HEK293 (cell line): ENCODE measurements around the gene PKP4.

ENCODE experiments used
- CTCF ChIA-PET: fragments of 350-600 bp; formaldehyde crosslinking; extraction: SDS; loops from one replicate; lab custom pipeline; 2021; ENCODE audit warnings: antibody characterized with exemption; lab: Yijun Ruan, JAX
- POLR2A ChIA-PET: fragments of 300-600 bp; formaldehyde crosslinking; extraction: SDS; loops from one replicate; lab custom pipeline; 2020; ENCODE audit warnings: antibody characterized with exemption, inconsistent platforms; lab: Yijun Ruan, JAX
- H3K27ac ChIP-seq: fragments of 200-500 bp; sonication (Bioruptor generic); 2 replicates; pipeline ENCODE4 v1.5.1; 2014; ENCODE audit warnings: low read depth, low read length, control low read depth, inconsistent platforms; ENCODE audit errors: extremely low read depth
- H3K36me3 ChIP-seq, 2 experiments: fragments of 200-500 bp in 1 of 2; sonication (Bioruptor generic) in 1 of 2; 1 replicate in 1 of 2; 2 replicates in 1 of 2; pipeline ENCODE4 v1.5.1; 2014 to 2017; ENCODE audit warnings: inconsistent platforms in 2 of 2, low read length in 2 of 2; ENCODE audit not compliant: control insufficient read depth in 2 of 2, insufficient read depth in 1 of 2
- H3K4me1 ChIP-seq: fragments of 200-500 bp; sonication (Bioruptor generic); 2 replicates; pipeline ENCODE4 v1.5.1; 2014; ENCODE audit warnings: mild to moderate bottlenecking, low read length, inconsistent platforms; ENCODE audit not compliant: control insufficient read depth, insufficient read depth
- H3K4me3 ChIP-seq: 2 replicates; pipeline ENCODE4 v1.5.1; 2011; ENCODE audit warnings: low read depth, mild to moderate bottlenecking, control low read depth, low read length, moderate library complexity
- H3K9me3 ChIP-seq: fragments of 200-500 bp; sonication (Bioruptor generic); 2 replicates; pipeline ENCODE4 v1.5.1; 2014; ENCODE audit warnings: low read depth, low read length, inconsistent platforms; ENCODE audit not compliant: control insufficient read depth, insufficient read depth
- HOXC10 ChIP-seq: sonication (generic); formaldehyde crosslinking; IDR thresholded peaks from 2 replicates; pipeline ENCODE4 v1.8.1; 2023; ENCODE audit warnings: mild to moderate bottlenecking, missing genetic modification reagents
- KLF10 ChIP-seq: fragments of 450-650 bp; IDR thresholded peaks from 2 replicates; pipeline ENCODE4 v1.5.1; 2018; ENCODE audit warnings: missing biosample characterization, mild to moderate bottlenecking, missing genetic modification characterization
- OVOL3 ChIP-seq: fragments of 450-650 bp; formaldehyde crosslinking; IDR thresholded peaks from 2 replicates; pipeline ENCODE4 v1.5.1; 2016; ENCODE audit warnings: missing biosample characterization, missing genetic modification characterization
- SCRT1 ChIP-seq: fragments of 450-650 bp; formaldehyde crosslinking; IDR thresholded peaks from 2 replicates; pipeline ENCODE4 v1.5.1; 2016; ENCODE audit warnings: missing biosample characterization, missing genetic modification characterization, borderline replicate concordance
- SCRT2 ChIP-seq: fragments of 450-650 bp; formaldehyde crosslinking; IDR thresholded peaks from 2 replicates; pipeline ENCODE4 v1.5.1; 2016; ENCODE audit warnings: missing biosample characterization, missing genetic modification characterization
- SP2 ChIP-seq: fragments of 450-650 bp; formaldehyde crosslinking; IDR thresholded peaks from 2 replicates; pipeline ENCODE4 v1.5.1; 2016; ENCODE audit warnings: missing biosample characterization, missing genetic modification characterization
- YY2 ChIP-seq: fragments of 450-650 bp; formaldehyde crosslinking; IDR thresholded peaks from 2 replicates; pipeline ENCODE4 v1.5.1; 2016; ENCODE audit warnings: missing biosample characterization, missing genetic modification characterization
- ZFHX2 ChIP-seq: fragments of 450-650 bp; formaldehyde crosslinking; conservative IDR thresholded peaks from 2 replicates; pipeline ENCODE4 v1.5.1; 2016; ENCODE audit warnings: missing biosample characterization, missing genetic modification characterization
- ZIC2 ChIP-seq: fragments of 450-650 bp; formaldehyde crosslinking; IDR thresholded peaks from 2 replicates; pipeline ENCODE4 v1.5.1; 2016; ENCODE audit warnings: missing biosample characterization, missing genetic modification characterization
- ZNF155 ChIP-seq: fragments of 450-650 bp; formaldehyde crosslinking; IDR thresholded peaks from 2 replicates; pipeline ENCODE4 v1.5.1; 2016; ENCODE audit warnings: missing biosample characterization, missing genetic modification characterization
- ZNF169 ChIP-seq: fragments of 450-650 bp; formaldehyde crosslinking; IDR thresholded peaks from 2 replicates; pipeline ENCODE4 v1.5.1; 2016; ENCODE audit warnings: missing biosample characterization, missing genetic modification characterization
- ZNF202 ChIP-seq: fragments of 450-650 bp; formaldehyde crosslinking; IDR thresholded peaks from 2 replicates; pipeline ENCODE4 v1.5.1; 2016; ENCODE audit warnings: missing biosample characterization, missing genetic modification characterization, borderline replicate concordance
- ZNF23 ChIP-seq: fragments of 450-650 bp; formaldehyde crosslinking; IDR thresholded peaks from 2 replicates; pipeline ENCODE4 v1.5.1; 2016; ENCODE audit warnings: missing biosample characterization, missing genetic modification characterization, borderline replicate concordance
- ZNF24 ChIP-seq: fragments of 450-650 bp; formaldehyde crosslinking; IDR thresholded peaks from 2 replicates; pipeline ENCODE4 v1.5.1; 2016; ENCODE audit warnings: missing biosample characterization, missing genetic modification characterization
- ZNF335 ChIP-seq: fragments of 450-650 bp; formaldehyde crosslinking; conservative IDR thresholded peaks from 2 replicates; pipeline ENCODE4 v1.5.1; 2016; ENCODE audit warnings: missing biosample characterization, missing genetic modification characterization
- ZNF366 ChIP-seq: fragments of 450-650 bp; formaldehyde crosslinking; conservative IDR thresholded peaks from 2 replicates; pipeline ENCODE4 v1.5.1; 2016; ENCODE audit warnings: missing biosample characterization, missing genetic modification characterization
- ZNF394 ChIP-seq: fragments of 450-650 bp; formaldehyde crosslinking; IDR thresholded peaks from 2 replicates; pipeline ENCODE4 v1.5.1; 2016; ENCODE audit warnings: missing biosample characterization, missing genetic modification characterization, mild to moderate bottlenecking, moderate library complexity, borderline replicate concordance
- ZNF423 ChIP-seq: fragments of 450-650 bp; formaldehyde crosslinking; IDR thresholded peaks from 2 replicates; pipeline ENCODE4 v1.5.1; 2016; ENCODE audit warnings: missing biosample characterization, missing genetic modification characterization
- ZNF510 ChIP-seq: fragments of 450-650 bp; formaldehyde crosslinking; IDR thresholded peaks from 2 replicates; pipeline ENCODE4 v1.5.1; 2018; ENCODE audit warnings: mild to moderate bottlenecking, missing genetic modification characterization, missing biosample characterization; ENCODE audit not compliant: insufficient replicate concordance
- ZNF549 ChIP-seq: fragments of 450-650 bp; IDR thresholded peaks from 2 replicates; pipeline ENCODE4 v1.5.1; 2018; ENCODE audit warnings: missing biosample characterization, missing genetic modification characterization, mild to moderate bottlenecking, inconsistent platforms, moderate library complexity
- ZNF660 ChIP-seq: fragments of 450-650 bp; IDR thresholded peaks from 2 replicates; pipeline ENCODE4 v1.5.1; 2018; ENCODE audit warnings: missing biosample characterization, mild to moderate bottlenecking, missing genetic modification characterization
- ZNF785 ChIP-seq: fragments of 450-650 bp; formaldehyde crosslinking; IDR thresholded peaks from 2 replicates; pipeline ENCODE4 v1.5.1; 2016; ENCODE audit warnings: missing biosample characterization, missing genetic modification characterization
- ZNF843 ChIP-seq: fragments of 450-650 bp; formaldehyde crosslinking; IDR thresholded peaks from 2 replicates; pipeline ENCODE4 v1.5.1; 2016; ENCODE audit warnings: missing biosample characterization, missing genetic modification characterization
- TF ChIP-seq, protein P1 (sequence below): fragments of 450-650 bp; formaldehyde crosslinking; IDR thresholded peaks from 2 replicates; pipeline ENCODE4 v1.5.1; 2017; ENCODE audit warnings: missing biosample characterization, missing genetic modification characterization
- TF ChIP-seq, protein P2 (sequence below): fragments of 450-650 bp; formaldehyde crosslinking; IDR thresholded peaks from 2 replicates; pipeline ENCODE4 v1.5.1; 2016; ENCODE audit warnings: missing biosample characterization, missing genetic modification characterization
- TF ChIP-seq, protein P3 (sequence below): fragments of 450-650 bp; formaldehyde crosslinking; IDR thresholded peaks from 2 replicates; pipeline ENCODE4 v1.5.1; 2017; ENCODE audit warnings: missing biosample characterization, missing genetic modification characterization
- TF ChIP-seq, protein P4 (sequence below): fragments of 450-650 bp; formaldehyde crosslinking; IDR thresholded peaks from 2 replicates; pipeline ENCODE4 v1.5.1; 2016; ENCODE audit warnings: missing biosample characterization, missing genetic modification characterization

PKP4 gene

DNA sequence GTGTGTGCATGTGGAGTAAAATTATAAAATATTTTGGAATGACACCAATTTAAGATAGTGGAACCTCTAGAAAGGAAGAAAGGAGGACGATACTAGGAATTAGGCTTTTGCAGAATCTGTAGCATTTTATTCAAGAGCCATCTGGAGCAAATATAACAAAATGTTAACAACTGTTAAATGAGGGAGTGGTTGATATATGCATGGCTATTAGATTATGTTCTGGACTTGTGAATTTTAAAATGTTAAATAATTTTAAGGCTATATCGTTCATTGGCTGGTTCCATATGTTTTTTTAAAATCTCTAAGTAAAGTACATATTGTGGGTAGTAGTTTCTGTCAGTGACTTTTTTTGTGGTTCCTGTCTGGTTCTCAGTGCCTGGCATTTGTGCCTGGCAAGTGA is 123.2 kb downstream of the PKP4 start:
- Histone ChIP-seq H3K9me3 (no peaks in the 10 kb centered on the region), H3K4me1 (no peaks in the 10 kb centered on the region), H3K36me3 (peaks cover 0 to 8% of the 10 kb centered on the region in 2 experiments; a peak in 1 of 3 replicates), H3K4me3 (no peak overlapping the region), H3K27ac (no peak overlapping the region)
- ChIA-PET POLR2A (no interaction called here), CTCF (no interaction called here)
- no peak for TF ChIP-seq ZFHX2 (tag by site-specific recombination)
- TF ChIP-seq HOXC10 (CRISPR knock-in tag), result no peak
- TF ChIP-seq, protein P1, sequence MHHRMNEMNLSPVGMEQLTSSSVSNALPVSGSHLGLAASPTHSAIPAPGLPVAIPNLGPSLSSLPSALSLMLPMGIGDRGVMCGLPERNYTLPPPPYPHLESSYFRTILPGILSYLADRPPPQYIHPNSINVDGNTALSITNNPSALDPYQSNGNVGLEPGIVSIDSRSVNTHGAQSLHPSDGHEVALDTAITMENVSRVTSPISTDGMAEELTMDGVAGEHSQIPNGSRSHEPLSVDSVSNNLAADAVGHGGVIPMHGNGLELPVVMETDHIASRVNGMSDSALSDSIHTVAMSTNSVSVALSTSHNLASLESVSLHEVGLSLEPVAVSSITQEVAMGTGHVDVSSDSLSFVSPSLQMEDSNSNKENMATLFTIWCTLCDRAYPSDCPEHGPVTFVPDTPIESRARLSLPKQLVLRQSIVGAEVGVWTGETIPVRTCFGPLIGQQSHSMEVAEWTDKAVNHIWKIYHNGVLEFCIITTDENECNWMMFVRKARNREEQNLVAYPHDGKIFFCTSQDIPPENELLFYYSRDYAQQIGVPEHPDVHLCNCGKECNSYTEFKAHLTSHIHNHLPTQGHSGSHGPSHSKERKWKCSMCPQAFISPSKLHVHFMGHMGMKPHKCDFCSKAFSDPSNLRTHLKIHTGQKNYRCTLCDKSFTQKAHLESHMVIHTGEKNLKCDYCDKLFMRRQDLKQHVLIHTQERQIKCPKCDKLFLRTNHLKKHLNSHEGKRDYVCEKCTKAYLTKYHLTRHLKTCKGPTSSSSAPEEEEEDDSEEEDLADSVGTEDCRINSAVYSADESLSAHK (tag by site-specific recombination), result no peak
- TF ChIP-seq OVOL3, result no peak

DNA sequence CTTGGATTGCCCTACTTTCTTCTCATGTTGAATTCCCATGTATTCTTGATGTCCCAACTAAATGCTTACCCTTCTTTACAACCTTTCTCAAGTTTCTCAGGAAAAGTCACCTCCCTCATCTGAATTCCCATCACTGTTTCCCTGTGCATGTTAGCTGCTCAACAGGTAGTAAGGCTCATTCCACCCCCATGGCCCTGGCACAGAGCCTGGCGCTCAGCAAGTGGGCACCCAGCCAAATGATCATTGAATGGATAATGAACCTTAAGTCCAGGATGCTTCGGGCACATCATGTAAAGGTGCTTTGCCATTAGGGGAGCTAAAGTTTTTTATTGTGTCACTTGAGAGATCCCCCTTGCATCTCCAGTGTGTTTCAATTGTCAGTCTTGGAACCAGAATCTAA is 124.0 kb downstream of the PKP4 start:
- Histone ChIP-seq H3K4me1 (no peaks in the 10 kb centered on the region), H3K9me3 (no peaks in the 10 kb centered on the region), H3K36me3 (peaks cover 0 to 8% of the 10 kb centered on the region in 2 experiments; a peak in 1 of 3 replicates), H3K4me3 (no peak overlapping the region), H3K27ac (no peak overlapping the region)
- TF ChIP-seq ZNF843 (tag by site-specific recombination), result no peak
- TF ChIP-seq ZNF335 (tag by site-specific recombination), result no peak
- TF ChIP-seq ZNF155 (tag by site-specific recombination), result no peak
- TF ChIP-seq ZNF23 (tag by site-specific recombination), result no peak
- TF ChIP-seq ZNF660 (tag by site-specific recombination), result no peak
- TF ChIP-seq ZNF549 (tag by site-specific recombination), result no peak
- no peak for TF ChIP-seq KLF10
- TF ChIP-seq ZNF366, result no peak
- TF ChIP-seq SCRT2 (tag by site-specific recombination), result peak; percentile 85
- TF ChIP-seq ZNF423, result no peak
- TF ChIP-seq SP2 (tag by site-specific recombination), result no peak
- TF ChIP-seq ZNF394 (tag by site-specific recombination), result no peak
- TF ChIP-seq SCRT1 (tag by site-specific recombination), result 0 out of 2 replicates have a peak, but pooled peaks have one; percentile 34
- no peak for TF ChIP-seq ZNF510 (tag by site-specific recombination)
- no peak for TF ChIP-seq ZNF169
- no peak for TF ChIP-seq ZNF24 (tag by site-specific recombination)
- ChIA-PET POLR2A (no interaction called here), CTCF (no interaction called here)

DNA sequence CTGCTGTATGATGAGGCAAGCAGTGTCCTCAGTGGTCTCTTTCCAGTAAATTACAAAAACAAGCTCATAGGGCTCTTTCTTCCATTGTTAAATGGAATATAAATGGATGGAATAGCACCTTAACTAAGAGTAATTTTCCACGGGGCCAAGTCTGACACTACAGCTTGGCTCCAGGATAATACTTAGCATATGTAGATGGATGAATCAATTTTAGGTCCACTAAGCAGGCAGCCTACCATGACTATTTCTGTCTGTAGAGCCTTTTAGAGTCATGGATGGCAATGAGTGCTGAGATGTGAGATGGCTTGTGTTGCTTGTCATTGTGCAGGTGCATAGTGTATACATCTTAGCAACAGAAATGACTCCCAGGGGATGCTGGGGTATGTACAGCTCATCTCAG is 125.9 kb downstream of the PKP4 start:
- H3K27ac ChIP-seq, result no peak overlapping the region
- no peak overlapping the region for H3K4me3 ChIP-seq
- no peaks in the 10 kb centered on the region for H3K4me1 ChIP-seq
- no peaks in the 10 kb centered on the region for H3K9me3 ChIP-seq
- CTCF ChIA-PET, result interaction anchor here (0.6 kb wide), 1 partner anchor 163 kb away, joined by 3 read pairs; no protein-coding TSS in a partner anchor
- POLR2A ChIA-PET, result no interaction called here
- H3K36me3 ChIP-seq, result peaks cover 0 to 6% of the 10 kb centered on the region in 2 experiments; a peak in 1 of 3 replicates
- TF ChIP-seq, protein P2, sequence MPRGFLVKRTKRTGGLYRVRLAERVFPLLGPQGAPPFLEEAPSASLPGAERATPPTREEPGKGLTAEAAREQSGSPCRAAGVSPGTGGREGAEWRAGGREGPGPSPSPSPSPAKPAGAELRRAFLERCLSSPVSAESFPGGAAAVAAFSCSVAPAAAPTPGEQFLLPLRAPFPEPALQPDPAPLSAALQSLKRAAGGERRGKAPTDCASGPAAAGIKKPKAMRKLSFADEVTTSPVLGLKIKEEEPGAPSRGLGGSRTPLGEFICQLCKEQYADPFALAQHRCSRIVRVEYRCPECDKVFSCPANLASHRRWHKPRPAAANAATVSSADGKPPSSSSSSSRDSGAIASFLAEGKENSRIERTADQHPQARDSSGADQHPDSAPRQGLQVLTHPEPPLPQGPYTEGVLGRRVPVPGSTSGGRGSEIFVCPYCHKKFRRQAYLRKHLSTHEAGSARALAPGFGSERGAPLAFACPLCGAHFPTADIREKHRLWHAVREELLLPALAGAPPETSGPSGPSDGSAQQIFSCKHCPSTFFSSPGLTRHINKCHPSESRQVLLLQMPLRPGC, result no peak
- TF ChIP-seq ZNF202 (no peak), ZIC2 (tag by site-specific recombination) (no peak), ZNF23 (tag by site-specific recombination) (no peak), ZNF785 (no peak), YY2 (tag by site-specific recombination) (no peak)
- TF ChIP-seq, protein P3, sequence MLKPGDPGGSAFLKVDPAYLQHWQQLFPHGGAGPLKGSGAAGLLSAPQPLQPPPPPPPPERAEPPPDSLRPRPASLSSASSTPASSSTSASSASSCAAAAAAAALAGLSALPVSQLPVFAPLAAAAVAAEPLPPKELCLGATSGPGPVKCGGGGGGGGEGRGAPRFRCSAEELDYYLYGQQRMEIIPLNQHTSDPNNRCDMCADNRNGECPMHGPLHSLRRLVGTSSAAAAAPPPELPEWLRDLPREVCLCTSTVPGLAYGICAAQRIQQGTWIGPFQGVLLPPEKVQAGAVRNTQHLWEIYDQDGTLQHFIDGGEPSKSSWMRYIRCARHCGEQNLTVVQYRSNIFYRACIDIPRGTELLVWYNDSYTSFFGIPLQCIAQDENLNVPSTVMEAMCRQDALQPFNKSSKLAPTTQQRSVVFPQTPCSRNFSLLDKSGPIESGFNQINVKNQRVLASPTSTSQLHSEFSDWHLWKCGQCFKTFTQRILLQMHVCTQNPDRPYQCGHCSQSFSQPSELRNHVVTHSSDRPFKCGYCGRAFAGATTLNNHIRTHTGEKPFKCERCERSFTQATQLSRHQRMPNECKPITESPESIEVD, result no peak
- TF ChIP-seq, protein P4, sequence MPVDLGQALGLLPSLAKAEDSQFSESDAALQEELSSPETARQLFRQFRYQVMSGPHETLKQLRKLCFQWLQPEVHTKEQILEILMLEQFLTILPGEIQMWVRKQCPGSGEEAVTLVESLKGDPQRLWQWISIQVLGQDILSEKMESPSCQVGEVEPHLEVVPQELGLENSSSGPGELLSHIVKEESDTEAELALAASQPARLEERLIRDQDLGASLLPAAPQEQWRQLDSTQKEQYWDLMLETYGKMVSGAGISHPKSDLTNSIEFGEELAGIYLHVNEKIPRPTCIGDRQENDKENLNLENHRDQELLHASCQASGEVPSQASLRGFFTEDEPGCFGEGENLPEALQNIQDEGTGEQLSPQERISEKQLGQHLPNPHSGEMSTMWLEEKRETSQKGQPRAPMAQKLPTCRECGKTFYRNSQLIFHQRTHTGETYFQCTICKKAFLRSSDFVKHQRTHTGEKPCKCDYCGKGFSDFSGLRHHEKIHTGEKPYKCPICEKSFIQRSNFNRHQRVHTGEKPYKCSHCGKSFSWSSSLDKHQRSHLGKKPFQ (tag by site-specific recombination), result no peak
